Mammary epithelial cell (primary cell): ENCODE measurements around the gene LMBRD1.

Source experiments
- CTCF ChIP-seq, 2 donors: IDR thresholded peaks in 1 of 2; conservative IDR thresholded peaks in 1 of 2; 2 replicates each; pipeline ENCODE4 v1.5.1; 2011 to 2012; ENCODE audit warnings: inconsistent platforms in 2 of 2, low read length in 2 of 2, mild to moderate bottlenecking in 2 of 2, control low read depth in 1 of 2, low read depth in 1 of 2; ENCODE audit not compliant: insufficient read depth in 1 of 2; ENCODE audit errors: extremely low read depth in 1 of 2
- EZH2 ChIP-seq: IDR thresholded peaks from 2 replicates; pipeline ENCODE4 v1.6.1; 2012; ENCODE audit warnings: low read length, inconsistent platforms, borderline replicate concordance

DNA sequence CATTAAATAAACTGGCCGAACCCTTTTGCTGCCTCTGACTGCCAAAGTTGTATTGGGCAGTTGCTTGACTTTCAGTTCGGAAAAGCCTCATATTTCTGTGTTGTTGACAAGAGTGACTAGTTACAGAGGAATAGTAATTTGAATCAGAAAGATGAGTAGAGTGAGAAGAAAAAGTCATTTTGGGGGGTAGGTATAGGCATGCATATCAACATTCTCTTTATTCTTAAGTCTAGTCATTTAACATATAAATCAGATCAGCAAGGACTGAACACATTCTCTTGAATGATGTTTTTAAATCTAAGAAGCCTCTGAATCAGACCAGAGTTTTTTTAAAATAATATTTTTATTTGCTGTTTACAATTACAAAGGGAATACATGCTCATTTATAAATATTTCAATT, 4.9 kb upstream of the LMBRD1 start:
- no peak for TF ChIP-seq EZH2
- TF ChIP-seq CTCF (conservative IDR thresholded peaks at IDR 0.05 in 1 of 2, IDR thresholded peaks at IDR 0.05 in 1 of 2; ENCODE audit: extremely low read depth in 1 of 2, insufficient read depth in 1 of 2, low read depth in 1 of 2, low read length in 2 of 2) = no peak
